DMS79 treated with DMSO at 0.1 percent for 48 hours (cell line): ENCODE data around the gene EFCAB8.

Experiments used
- DNase-seq: peaks from one replicate; lab custom pipeline; 2025; lab: John Stamatoyannopoulos, UW

Gene EFCAB8

DNA sequence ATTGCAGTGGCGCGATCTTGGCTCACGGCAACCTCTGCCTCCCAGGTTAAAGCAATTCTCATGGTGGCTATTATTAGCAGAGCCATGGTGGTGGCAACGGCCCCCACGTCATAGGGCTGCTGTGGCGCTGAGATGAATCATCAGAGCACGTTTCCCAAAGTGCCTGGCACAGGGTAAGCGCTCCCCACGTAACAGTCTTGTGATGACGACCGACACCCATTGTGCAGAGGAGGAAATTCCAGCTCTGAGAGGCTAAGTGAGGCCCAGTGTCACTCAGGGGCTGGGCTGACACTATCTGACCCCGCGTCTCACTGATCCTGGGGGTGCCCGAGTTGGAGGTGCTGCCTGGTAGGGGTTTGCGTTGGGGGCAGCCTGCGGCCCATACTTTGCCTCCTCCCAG is 129.3 kb downstream of the EFCAB8 start:
- no peak for DNase-seq

DNA sequence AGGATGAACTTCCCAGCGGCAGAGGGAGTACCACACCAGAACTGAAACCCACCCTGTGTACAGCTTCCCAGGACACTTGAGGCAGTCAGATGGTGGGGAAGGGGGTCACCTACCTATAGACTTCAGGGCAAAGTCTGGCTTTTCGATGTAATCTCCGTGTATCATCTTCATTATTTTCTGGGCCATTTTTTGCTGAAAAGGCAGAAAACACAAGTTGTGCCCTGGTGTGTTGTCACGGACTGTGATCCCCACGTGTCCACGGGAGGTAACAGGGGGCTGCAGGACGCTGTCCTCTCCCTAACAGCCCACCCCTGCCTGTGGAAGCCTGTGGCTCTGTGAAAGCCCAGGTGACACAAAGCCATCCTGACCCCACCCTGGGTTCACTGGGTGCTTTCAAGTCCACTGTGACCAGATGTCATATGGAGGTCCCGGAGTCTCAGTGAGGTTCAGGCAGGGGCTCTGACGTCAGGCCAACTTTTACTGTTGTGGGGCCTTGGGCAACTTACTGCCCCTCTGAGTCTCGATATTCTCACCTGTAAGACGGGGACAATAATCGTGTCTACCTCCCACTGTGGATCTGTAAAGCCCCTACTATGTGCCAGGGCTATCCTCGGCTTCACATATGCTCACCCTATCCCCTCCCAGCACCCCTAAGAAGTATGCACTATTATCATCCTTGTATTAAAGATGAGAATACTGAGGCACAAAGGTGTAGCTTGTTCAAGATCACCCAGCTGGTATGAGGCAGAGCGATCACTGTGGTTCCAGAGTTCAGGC is 131.0 kb downstream of the EFCAB8 start:
- DNase-seq = no peak

DNA sequence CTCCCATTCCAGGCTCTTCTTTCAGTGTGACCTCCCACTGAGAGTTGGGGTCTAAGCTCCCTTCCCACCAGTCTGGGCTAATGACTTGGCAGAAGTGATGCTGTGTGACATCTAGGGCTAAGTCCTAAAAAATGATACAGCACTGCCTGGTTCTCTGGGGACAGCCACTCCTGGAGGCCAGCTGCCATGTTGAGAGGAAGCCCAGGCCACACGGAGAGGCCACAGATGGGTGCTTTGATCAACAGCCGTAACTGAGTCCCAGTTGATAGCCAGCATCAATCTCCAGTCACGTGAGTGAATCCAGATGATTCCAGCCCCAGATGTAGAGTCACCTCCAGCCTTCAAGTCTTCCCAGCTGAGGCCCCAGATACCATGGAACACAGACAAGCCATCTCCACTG is 131.7 kb downstream of the EFCAB8 start:
- DNase-seq = no peak

DNA sequence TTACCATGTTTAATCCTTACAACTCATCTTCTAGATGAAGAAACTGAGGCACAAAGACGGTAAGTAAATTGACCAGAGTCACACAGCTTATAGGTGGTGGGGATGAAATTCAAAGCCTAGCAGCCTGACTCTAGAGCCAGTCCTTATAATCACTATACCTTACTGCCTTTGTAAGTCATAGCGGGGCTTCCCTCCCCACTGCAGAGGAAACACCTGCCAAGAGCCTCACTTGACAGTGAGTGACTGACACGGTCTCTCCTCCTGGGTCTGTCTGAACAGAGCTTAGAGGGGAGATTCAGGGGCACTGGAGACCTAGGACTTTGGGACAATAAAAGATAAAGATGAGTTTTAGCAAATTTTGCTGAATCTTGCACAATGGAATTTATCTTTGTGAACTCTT is 132.7 kb downstream of the EFCAB8 start:
- DNase-seq = no peak

DNA sequence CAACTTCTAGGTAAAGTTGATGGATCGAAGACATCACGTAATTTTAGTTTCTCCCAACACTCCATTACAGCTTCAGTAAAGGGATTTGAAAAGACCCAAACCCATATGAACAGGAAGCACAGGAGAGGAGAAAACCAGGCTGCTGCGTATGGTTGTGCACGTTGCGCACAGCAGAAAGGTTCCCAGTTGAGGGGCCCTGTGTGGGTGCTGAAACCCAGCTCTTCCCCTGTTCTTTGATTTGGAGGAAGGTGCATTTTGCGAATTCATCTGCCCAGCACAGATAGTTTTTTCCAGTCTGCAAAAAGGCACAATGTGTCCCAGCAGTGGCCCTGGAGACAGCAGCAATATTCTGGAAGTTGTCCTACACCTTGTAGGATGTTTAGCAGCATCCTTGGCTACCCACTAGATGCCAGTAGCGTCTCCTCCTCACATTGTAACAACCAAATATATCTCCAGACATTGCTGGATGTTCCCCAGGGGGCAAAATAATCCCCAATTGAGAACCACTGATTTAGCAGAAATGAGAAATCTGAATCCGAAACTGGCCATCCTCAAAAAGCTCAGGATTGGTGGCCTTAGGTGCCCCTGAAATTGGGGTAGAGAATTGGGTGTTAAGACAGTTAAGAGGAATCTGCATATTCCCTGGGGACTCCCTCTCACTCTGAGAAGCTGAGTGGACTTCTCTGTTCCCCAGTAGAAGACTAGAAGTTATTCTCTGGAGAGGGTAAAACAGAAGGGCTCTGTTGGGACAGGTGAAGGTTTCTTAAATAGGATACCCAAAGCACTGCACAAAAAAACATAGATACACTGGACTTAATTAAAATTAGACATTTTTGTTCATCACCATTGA is 133.3 kb downstream of the EFCAB8 start:
- DNase-seq = no peak

DNA sequence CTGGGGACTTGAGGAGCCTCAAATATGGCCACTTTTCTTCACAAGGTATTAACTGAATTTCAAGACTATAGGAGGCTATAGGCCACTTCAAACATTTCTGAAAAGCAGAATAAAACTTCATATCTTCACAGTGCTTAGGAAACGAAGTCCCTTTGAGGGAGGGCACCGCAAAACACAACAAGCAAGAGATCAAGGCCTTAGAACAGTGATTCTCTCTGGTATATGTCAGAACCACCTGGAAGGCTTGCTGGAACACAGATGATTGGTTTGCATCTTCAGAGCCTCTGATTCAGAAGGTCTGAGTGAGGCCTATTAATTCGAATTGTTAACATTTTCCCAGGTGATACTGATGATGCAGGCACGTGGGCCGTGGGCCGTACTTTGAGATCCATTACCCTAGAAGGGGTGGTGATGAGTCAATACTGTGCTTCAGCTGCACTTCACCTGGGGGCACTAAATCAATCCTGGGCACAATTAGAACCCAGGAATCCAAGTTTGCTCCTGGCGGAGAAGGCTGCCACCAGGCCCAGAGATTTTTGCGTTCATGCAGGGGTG is 134.8 kb downstream of the EFCAB8 start:
- no peak for DNase-seq

DNA sequence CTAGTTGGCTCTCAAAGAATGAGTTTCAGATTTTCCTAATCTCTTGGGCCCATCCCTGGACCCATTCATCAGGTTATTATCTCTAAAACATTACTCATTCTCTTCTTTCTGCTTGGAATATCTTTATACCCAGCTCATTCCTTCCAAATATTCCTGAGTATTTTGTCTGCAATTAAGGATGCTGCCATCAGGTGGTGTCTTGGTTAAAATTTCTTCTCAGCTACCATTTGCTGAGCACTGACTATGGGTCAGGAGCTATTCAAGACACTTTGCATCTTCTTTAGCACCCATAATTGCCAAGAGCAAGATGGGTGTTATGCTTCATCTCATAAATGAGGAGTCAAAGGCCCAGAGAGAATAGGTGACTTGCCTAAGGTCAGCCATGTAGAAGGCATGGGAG is 137.1 kb downstream of the EFCAB8 start:
- no peak for DNase-seq

DNA sequence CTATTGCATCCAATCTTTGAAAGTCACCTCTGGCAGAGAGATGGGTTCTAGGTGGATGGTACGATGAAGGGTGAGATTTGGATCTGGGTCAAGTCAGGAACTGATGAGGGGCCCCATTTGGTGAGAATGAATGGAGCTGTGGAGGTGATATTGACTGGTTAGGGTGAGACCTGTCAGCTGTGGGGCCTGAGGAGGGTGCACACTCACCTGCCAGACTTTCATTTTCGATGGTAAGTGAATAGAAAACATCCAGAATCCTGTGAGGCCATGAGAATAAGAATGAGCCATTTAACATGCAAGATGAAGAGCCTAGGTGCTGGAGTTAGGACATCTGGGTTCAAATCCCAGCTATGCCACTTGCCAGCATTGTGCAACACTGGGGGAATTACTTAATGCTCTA is 138.7 kb downstream of the EFCAB8 start:
- DNase-seq = no peak

DNA sequence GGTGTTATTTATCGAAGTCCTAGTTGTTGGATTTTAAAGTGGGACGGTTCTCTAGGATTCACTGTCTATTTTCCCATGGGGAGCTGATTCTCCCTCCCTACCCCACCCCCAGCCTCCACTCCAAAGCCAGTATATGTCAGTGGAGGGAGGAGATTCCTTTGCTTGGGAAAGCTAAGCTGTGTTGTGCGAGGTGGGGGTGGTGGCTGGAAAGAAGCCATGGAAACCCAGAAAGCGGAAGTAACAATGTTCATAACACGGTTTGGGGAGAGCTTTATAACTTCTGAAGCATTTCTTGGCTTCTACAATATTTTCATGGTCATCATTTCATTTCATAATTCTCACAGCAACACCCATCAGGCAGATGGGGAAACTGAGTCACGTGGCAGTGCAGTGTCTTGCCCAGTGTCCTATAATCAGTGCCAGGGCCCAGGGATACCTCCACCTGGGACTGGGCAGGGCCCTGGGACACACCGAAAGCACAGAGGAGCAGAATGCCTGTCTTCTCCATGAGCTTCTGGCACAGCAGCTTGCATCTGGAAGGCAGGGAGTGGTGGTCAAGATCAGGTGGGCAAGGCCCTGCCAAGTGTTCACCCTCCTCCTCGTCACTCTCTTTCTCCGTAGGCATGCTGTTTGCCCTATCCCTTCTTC is 141.0 kb downstream of the EFCAB8 start:
- no peak for DNase-seq

DNA sequence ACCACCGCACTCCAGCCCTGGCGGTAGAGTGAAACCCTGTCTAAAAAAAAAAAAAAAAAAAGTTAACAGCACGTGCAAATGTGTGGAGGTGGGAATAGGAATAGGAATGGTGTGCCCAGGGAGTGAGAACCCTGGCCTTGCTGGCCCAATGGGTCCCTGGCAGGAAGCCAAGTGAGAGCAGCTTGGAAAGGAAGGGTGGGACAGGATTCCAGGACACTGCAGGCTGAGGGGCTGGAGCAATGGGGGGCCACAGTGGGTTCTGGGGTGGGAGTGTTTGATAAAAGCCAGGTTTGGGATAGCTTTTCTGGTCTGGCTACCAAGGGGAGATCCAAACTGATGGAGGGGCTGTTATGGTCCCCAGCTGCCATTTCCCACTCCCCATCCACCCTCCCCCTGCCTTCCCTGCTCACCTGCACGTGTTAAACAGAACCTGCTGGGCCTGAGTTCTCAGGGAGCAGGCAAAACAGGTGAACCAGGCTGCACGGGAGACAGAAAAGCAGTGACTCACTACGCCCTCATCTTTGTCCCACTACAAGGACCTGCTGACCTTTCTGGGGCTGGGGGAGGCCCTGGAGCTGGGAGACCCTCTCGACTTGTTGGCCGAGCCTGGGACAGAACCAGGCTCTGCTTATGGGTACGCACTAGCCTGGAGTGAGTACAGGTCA is 142.2 kb downstream of the EFCAB8 start:
- no peak for DNase-seq

DNA sequence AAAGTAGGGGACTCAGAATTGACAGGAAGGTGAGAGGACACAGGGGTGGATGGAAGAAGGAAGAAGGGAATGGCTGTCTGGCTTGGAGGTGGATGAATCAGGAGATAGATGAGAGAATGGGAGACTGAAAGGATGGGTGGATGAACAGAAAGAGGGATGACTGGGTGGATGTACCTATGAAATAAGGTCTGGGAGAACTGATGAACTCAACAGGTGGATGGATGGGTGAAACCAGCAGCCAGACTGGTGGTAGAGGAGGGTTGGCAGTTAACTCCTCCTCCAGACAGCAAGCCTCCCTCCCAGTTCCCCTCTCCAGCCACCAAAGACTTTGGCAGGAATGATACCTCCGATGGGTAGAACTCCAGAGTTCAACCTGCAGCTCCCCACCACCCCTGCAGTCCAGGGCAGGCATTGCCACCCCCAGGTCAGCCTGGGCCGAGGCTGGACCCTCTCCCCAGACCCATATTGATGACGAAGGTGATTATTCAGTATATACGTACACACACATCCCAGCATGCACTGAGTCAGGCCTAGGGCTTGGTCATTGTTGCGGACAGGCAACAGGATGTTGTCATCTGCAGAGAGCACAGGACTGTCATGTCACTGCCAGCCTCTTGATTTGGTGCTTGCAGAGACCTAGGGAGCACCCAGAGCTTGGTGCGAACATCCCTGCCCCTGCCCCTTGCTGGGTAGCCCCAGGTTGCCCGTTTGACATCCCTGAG is 143.5 kb downstream of the EFCAB8 start:
- no peak for DNase-seq

DNA sequence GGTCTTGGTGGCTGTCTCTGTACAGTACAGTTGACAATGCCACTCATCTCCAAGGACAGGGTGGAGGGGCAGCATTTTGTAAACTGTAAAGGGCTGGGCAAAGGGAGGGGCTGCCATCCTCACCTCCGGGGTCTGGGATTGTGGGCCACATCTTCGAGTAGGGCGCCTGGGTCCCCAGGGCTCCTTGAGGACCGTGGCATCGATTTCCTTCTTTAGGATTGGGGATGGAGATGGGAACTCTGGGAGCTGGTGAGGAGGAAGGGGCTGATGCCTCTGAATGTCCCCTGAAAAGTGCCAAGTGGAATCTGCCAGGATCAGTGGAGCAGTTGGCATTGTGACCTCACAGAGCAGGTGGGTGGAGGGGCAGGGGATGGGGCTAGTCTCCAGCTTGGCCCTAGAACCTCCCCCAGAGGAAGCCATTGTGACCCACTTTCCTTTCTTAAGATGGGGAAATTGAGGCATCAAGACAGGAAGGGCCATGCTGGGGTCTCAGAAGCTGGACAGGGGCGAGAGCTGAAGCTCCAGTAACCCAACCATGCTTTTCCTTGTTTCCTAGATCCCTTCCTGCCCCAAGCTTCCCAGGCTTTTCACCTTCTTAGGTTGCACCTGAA is 145.5 kb downstream of the EFCAB8 start, which contains the start of gene SUN5:
TSS of gene SUN5 (minus strand) at position 293 of the 611 bp plus-strand sequence. CDS start at position 200, 93 bp downstream.
- no peak for DNase-seq

DNA sequence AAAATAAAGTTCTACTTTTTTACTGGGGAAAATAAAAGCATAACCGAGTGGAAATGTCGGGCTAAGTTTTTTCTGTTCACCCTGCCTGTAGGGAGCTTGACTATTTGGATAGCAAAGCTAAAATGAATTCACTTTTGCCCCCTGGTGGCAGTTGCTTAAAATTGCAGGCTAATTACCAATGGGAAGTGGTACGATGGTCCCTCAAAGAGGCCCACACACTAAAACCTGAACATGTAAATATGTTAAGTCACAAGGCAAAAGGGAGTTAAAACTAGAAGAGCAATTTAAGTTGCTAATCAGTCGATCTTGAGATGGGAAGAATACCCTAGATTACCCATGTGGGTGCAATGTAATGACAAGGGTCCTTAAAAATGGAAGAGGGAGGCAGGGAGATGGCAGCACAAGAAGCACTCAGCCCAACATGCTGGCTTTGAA is 146.4 kb downstream of the EFCAB8 start:
- DNase-seq = no peak

DNA sequence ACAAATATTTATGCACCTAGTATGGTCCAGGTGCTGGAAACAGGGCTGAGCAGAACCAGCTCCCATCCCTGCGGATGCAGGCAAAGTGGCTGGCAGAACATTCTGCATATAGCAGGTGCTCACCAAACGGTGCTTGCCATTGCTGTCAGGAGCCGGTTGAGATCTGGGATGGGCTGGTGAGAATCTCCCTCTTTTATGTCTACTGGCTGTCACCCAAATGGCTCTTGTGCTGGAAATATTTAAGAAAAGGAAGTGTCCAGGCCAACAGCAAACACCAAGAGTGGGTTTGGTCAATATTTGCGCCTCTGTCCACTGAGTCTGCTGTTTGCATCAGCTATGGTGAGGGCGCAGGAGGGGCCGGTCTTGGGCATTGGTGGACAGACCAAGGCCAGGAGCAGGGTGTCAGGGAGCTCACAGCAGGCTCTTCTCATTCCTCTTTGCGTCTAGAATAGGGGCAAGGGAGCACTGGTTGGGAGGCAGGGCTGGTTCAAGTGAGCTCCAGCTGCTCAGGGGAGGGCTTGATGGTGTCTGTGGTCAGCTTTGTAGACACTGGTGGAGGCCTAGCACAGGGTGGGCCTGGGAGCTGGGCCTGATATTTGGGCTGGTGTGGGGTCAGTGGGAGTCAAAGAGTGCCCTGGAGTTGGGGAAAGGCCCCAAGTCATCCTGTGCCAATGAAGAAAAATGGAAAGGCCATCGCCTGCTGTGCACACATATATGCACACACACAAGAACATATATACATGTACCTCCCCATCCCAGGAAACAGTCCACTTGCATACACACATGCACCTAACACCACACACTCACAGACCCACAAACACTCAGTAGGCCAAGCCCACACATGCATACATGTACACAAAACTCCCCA is 147.4 kb downstream of the EFCAB8 start:
- DNase-seq = no peak

DNA sequence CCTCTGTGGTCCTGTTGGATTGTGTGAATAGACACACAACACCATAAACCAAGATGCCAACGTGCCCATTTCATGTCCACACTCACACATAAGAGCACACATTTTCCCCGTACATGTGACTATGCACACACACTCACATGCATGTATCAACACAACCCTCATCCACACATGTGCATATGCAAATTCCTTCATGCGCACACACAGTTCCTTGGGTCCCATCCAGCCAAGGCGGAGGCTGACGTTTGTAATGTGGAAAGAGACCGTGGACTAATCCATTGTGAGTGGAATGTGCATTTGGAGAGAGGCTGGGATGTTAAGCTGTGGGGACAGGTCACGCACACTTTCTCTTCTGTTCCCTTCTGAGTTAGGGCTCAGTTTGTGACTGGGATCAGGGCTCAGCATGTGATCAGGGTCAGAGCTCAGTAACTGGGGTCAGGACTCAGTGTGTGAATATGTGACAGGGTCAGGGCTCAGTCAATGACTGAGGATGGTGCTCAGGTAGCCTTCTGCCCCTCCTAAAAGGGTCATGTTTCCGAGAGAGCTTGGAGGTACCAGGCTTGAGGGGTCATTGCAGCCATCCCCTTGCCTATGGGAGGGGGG is 148.2 kb downstream of the EFCAB8 start:
- DNase-seq = no peak

DNA sequence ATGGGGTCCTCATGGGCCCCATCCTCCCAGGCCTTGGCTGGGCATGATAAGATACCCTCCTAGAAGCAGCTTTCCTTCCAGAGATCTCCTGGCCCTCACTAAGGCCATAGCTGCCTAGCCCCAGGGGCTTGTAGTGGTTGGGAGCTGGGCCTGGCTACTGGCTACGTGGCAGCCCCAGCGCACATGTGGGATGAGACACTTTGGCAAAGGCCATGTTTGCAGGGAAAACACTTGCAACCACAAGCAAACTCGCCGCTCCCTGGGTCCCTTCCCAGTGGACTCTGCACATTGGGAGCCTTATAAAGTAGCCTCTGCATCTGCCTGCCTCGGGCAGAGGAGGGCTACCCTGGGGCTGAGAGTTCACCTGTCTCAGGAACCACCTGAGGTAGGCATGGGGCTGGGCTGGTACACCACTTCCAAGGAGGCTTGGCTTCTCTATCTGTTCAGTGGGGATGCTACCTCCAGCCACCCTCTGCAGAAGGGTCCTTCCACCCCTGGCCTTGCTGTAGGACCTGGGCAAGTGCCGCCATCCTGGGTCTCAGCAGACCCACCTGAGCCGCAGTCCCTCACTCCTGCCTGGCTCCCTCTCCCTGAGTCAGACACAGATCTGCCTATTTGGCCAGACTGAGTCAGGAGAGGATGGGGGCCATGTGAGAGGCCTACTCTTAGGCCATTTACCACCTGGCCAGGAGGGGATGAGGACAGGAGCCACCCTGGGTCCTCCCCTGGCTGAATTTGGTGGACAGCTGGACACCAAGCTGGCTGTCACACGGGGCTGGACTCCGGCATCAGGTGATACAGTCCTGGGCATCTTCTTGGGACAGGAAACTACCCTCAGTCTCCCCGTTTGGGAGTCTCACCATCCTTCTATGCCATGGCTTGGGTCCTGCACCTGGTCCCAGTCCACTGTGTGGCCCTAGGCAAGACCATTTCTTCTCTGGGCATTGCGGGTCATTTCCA is 148.9 kb downstream of the EFCAB8 start, which contains the start of gene BPIFB2:
TSS of gene BPIFB2 (plus strand) at position 329 of the 960 bp plus-strand sequence. CDS start 871 bp downstream, outside the sequence.
- no peak for DNase-seq

DNA sequence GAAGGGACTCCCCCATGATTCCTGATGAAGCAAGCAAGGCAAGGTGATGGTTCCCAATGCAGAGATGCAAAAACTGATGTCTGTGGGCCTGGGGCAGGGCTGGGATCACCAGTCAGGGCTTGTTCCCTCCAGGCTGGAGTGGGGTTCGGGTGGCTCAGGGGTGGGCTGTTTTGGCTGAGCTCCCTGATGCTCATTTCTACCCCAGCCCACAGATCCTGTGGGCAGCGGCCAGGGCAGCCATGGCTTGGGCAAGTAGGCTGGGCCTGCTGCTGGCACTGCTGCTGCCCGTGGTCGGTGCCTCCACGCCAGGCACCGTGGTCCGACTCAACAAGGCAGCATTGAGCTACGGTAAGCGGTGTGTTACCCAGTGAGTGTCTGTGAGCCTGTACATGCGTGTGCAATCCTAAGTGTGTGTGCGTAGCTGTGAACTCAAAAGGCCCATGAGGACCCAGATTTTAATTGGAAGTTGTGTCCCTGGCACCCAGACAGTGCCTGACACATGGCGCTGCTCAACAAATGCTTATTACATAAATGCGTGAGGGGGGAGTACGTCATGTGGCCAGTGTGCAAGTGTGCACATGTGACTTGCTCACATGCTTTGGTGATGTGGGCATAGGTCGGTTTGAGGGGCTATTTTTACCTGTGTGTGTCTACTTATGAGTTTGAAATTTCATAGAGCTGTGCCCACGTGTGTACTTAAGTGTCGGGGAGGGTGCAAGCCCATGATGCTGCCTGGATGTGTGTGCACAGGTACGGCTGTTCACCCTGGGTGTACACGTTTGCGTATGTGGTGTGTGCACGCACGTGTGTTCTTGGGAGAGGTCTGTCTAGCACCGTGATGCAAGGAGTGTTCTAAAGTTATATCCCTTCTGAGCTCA is 149.9 kb downstream of the EFCAB8 start:
- DNase-seq = no peak
